Transverse colon (tissue), 4 donors: Measurements from ENCODE around the gene SEMA5B.

Experiments
- POLR2A ChIP-seq: fragments of 450-650 bp; IDR thresholded peaks from one replicate; pipeline ENCODE4 v1.6.1; 2016; ENCODE audit warnings: antibody characterized with exemption, mild to moderate bottlenecking, moderate library complexity
- POLR2AphosphoS5 ChIP-seq, 3 donors: sonication (generic); formaldehyde crosslinking; IDR thresholded peaks; one replicate each; pipeline ENCODE4 v1.6.1; 2016; ENCODE audit warnings: antibody characterized with exemption in 3 of 3
- TF ChIP-seq, protein P1 (sequence below), 5 experiments: fragments of 200-600 bp in 3 of 5; fragments of 450-650 bp in 2 of 5; sonication (generic) in 3 of 5; IDR thresholded peaks; 1 replicate in 2 of 5; 2 replicates in 3 of 5; pipeline ENCODE4 v1.5.1; 2016 to 2017; ENCODE audit warnings: antibody characterized with exemption in 5 of 5, inconsistent platforms in 3 of 5, mild to moderate bottlenecking in 2 of 5, moderate library complexity in 1 of 5

GRCh38 chr3:123025642-123026521 is 1.7 kb downstream of the SEMA5B start:
- TF ChIP-seq, protein P1, sequence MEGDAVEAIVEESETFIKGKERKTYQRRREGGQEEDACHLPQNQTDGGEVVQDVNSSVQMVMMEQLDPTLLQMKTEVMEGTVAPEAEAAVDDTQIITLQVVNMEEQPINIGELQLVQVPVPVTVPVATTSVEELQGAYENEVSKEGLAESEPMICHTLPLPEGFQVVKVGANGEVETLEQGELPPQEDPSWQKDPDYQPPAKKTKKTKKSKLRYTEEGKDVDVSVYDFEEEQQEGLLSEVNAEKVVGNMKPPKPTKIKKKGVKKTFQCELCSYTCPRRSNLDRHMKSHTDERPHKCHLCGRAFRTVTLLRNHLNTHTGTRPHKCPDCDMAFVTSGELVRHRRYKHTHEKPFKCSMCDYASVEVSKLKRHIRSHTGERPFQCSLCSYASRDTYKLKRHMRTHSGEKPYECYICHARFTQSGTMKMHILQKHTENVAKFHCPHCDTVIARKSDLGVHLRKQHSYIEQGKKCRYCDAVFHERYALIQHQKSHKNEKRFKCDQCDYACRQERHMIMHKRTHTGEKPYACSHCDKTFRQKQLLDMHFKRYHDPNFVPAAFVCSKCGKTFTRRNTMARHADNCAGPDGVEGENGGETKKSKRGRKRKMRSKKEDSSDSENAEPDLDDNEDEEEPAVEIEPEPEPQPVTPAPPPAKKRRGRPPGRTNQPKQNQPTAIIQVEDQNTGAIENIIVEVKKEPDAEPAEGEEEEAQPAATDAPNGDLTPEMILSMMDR (IDR thresholded peaks at IDR 0.05): no peak
- no peak for TF ChIP-seq POLR2A
- TF ChIP-seq POLR2AphosphoS5 (IDR thresholded peaks at IDR 0.05): no peak
